Skeletal muscle tissue (tissue), 4 donors: ENCODE results near the gene GPN2. TPM values are rescaled to one million over a fixed set of nuclear protein-coding genes. Genes with fewer than 3 reads are reported as not detected.
"Not testable (repeated sequence)": the region's sequence is repeated elsewhere in the genome, so short reads cannot be mapped to it uniquely, and the experiment has no call there.

ENCODE experiments used
- H3K27ac ChIP-seq: one replicate; pipeline ENCODE4 v1.7.0; 2013; ENCODE audit warnings: mild to moderate bottlenecking, low read depth, low read length, inconsistent platforms
- H3K27me3 ChIP-seq, 3 donors: one replicate each; pipeline ENCODE4 v1.7.0; 2013; ENCODE audit warnings: low read length in 3 of 3; ENCODE audit not compliant: control insufficient read depth in 3 of 3, insufficient read depth in 3 of 3
- H3K36me3 ChIP-seq, 3 donors: one replicate each; pipeline ENCODE4 v1.7.0; 2013; ENCODE audit warnings: low read length in 3 of 3; ENCODE audit not compliant: control insufficient read depth in 3 of 3, insufficient read depth in 3 of 3
- H3K4me1 ChIP-seq, 3 donors: one replicate each; pipeline ENCODE4 v1.7.0; 2013; ENCODE audit warnings: low read length in 3 of 3, mild to moderate bottlenecking in 3 of 3; ENCODE audit not compliant: control insufficient read depth in 3 of 3, insufficient read depth in 3 of 3
- H3K4me3 ChIP-seq, 3 donors: one replicate each; pipeline ENCODE4 v1.7.0; 2013; ENCODE audit warnings: low read length in 3 of 3
- H3K9ac ChIP-seq, 3 donors: one replicate each; pipeline ENCODE4 v1.7.0; 2013; ENCODE audit warnings: low read length in 3 of 3, mild to moderate bottlenecking in 3 of 3, moderate library complexity in 2 of 3, low read depth in 1 of 3
- H3K9me3 ChIP-seq, 3 donors: one replicate each; pipeline ENCODE4 v1.7.0; 2013; ENCODE audit warnings: low read length in 3 of 3; ENCODE audit not compliant: control insufficient read depth in 3 of 3
- total RNA-seq: library from RNA; depleted of rRNA; stranded (reverse); fragments of >200 nt; gene quantifications from one replicate; pipeline ENCODE4 v1.2.3, GENCODE V29; 2014
- donor health status: Osteomylitis.

Gene GPN2
- total RNA-seq, 1 donor from 2014 or later, result 6.3 TPM

GRCh38 chr1:26881611-26882010, 8.5 kb downstream of the GPN2 start:
- H3K36me3 ChIP-seq, result peaks cover 55 to 75% (median 65%) of the 10 kb centered on the region in 3 donors
- H3K27ac ChIP-seq, H3K27me3 ChIP-seq, H3K9ac ChIP-seq, H3K4me1 ChIP-seq, H3K4me3 ChIP-seq, H3K9me3 ChIP-seq: not testable (repeated sequence)

- Histone ChIP-seq H3K27ac (no peak overlapping the region), H3K4me3 (no peak overlapping the region), H3K36me3 (peaks cover 42 to 66% (median 53%) of the 10 kb centered on the region in 3 donors), H3K4me1 (no peaks in the 10 kb centered on the region), H3K9me3 (no peaks in the 10 kb centered on the region), H3K27me3 (no peaks in the 10 kb centered on the region), H3K9ac (no peak overlapping the region)
These were observed 10.3 kb downstream of the GPN2 start for GRCh38 chr1:26879793-26880192.

GRCh38 chr1:26877326-26877725, 12.8 kb downstream of the GPN2 start:
- H3K27me3 ChIP-seq, result no peaks in the 10 kb centered on the region
- H3K9ac ChIP-seq, result no peak overlapping the region
- no peak overlapping the region for H3K27ac ChIP-seq
- peaks cover 21 to 42% (median 33%) of the 10 kb centered on the region in 3 donors for H3K36me3 ChIP-seq
- no peaks in the 10 kb centered on the region for H3K9me3 ChIP-seq
- no peak overlapping the region for H3K4me3 ChIP-seq
- H3K4me1 ChIP-seq, result no peaks in the 10 kb centered on the region

- Histone ChIP-seq H3K9me3 (no peaks in the 10 kb centered on the region), H3K4me1 (no peaks in the 10 kb centered on the region), H3K4me3 (no peak overlapping the region), H3K27ac (no peak overlapping the region), H3K27me3 (no peaks in the 10 kb centered on the region), H3K36me3 (peaks cover 10 to 23% (median 17%) of the 10 kb centered on the region in 3 donors), H3K9ac (no peak overlapping the region)
These were observed 15.2 kb downstream of the GPN2 start for GRCh38 chr1:26874896-26875295.

GRCh38 chr1:26873097-26873496, 17.0 kb downstream of the GPN2 start:
- not testable (repeated sequence) for H3K9ac ChIP-seq, H3K27ac ChIP-seq, H3K4me1 ChIP-seq, H3K27me3 ChIP-seq, H3K4me3 ChIP-seq, H3K9me3 ChIP-seq
- peaks cover 0 to 12% (median 6%) of the 10 kb centered on the region in 3 donors for H3K36me3 ChIP-seq

- H3K4me3 ChIP-seq, result peak overlapping the region; percentile 90 to 91 (median 91)
- peak overlapping the region; percentile 97 for H3K27ac ChIP-seq
- no peaks in the 10 kb centered on the region for H3K36me3 ChIP-seq
- H3K9me3 ChIP-seq, result no peaks in the 10 kb centered on the region
- peaks cover 12 to 22% (median 14%) of the 10 kb centered on the region in 3 donors for H3K4me1 ChIP-seq
- H3K27me3 ChIP-seq, result no peaks in the 10 kb centered on the region
- H3K9ac ChIP-seq, result peak overlapping the region; percentile 91 to 97 (median 95)
These were observed 25.2 kb downstream of the GPN2 start for GRCh38 chr1:26864610-26865480.

- Histone ChIP-seq H3K4me1 (peaks cover 12 to 22% (median 14%) of the 10 kb centered on the region in 3 donors), H3K9me3 (no peaks in the 10 kb centered on the region), H3K27me3 (no peaks in the 10 kb centered on the region), H3K27ac (peak overlapping the region; percentile 70), H3K4me3 (peak overlapping the region in 2 of 3 donors; percentile 90 to 91), H3K9ac (peak overlapping the region in 2 of 3 donors; percentile 69 to 84), H3K36me3 (no peaks in the 10 kb centered on the region)
These were observed 26.4 kb downstream of the GPN2 start for GRCh38 chr1:26863685-26864077.

- Histone ChIP-seq H3K36me3 (no peaks in the 10 kb centered on the region), H3K9ac (peak within 1 kb of the TSS in 2 of 3 donors; percentile 69 to 84), H3K9me3 (no peaks in the 10 kb centered on the region), H3K27me3 (no peaks in the 10 kb centered on the region), H3K4me3 (peak within 1 kb of the TSS; percentile 90 to 91 (median 91)), H3K27ac (peak within 1 kb of the TSS; percentile 70), H3K4me1 (peaks cover 14 to 22% (median 15%) of the 10 kb centered on the region in 3 donors)
These were observed 27.1 kb downstream of the GPN2 start, which contains the start of gene SFN for GRCh38 chr1:26862781-26863684. TSS of gene SFN (plus strand) at chr1:26863149. CDS start at chr1:26863213, 64 bp downstream.

GRCh38 chr1:26861889-26862378, 28.1 kb downstream of the GPN2 start:
- H3K4me3 ChIP-seq, result no peak overlapping the region
- no peak overlapping the region for H3K9ac ChIP-seq
- H3K9me3 ChIP-seq, result no peaks in the 10 kb centered on the region
- H3K4me1 ChIP-seq, result peaks cover 14 to 22% (median 19%) of the 10 kb centered on the region in 3 donors
- H3K27me3 ChIP-seq, result no peaks in the 10 kb centered on the region
- H3K27ac ChIP-seq, result no peak overlapping the region
- H3K36me3 ChIP-seq, result peaks cover 0 to 2% (median 0%) of the 10 kb centered on the region in 3 donors
